ENCODE results near the gene TSPAN6. TPM values are rescaled to one million over a fixed set of nuclear protein-coding genes. Genes with fewer than 3 reads are reported as not detected.
A peak's percentile ranks its signal among the peaks of the same experiment; 100 is the strongest.

Gene TSPAN6
- polyA plus RNA-seq, 1 donor (not counting 4 experiments of a cell fraction or from before 2014, with no cell fraction given) = 24.3 TPM

GRCh38 chrX:100643956-100644860 lies 7.6 kb upstream of the TSPAN6 start, which contains the start of gene SRPX2:
Gene SRPX2 (plus strand): TSS chrX:100644199. CDS start chrX:100646323, 2,124 bp downstream.
- FAIRE-seq (peak; percentile 83), DNase-seq (ENCODE audit: low read depth, low spot score) (peak; percentile 42)
- Histone ChIP-seq H3K4me3 (ENCODE audit: control insufficient read depth in 2 of 3, extremely low read depth in 1 of 3, insufficient read depth in 2 of 3, low read depth in 1 of 3, low read length in 3 of 3) (peak within 1 kb of the TSS in 2 of 3 experiments; percentile 4 to 10), H4K20me1 (ENCODE audit: control insufficient read depth, extremely low read depth, insufficient read depth, low read length) (no peaks in the 10 kb centered on the region), H3K9me3 (ENCODE audit: control insufficient read depth, low read depth, low read length) (no peaks in the 10 kb centered on the region), H3K4me1 (ENCODE audit: control insufficient read depth, extremely low read depth, insufficient read depth, low read length) (peaks cover 21% of the 10 kb centered on the region), H3K9me1 (ENCODE audit: control insufficient read depth, extremely low read depth, insufficient read depth, low read length) (no peaks in the 10 kb centered on the region), H3K27ac (ENCODE audit: control insufficient read depth, insufficient read depth, low read length) (peak within 1 kb of the TSS; percentile 82), H2AFZ (ENCODE audit: control insufficient read depth, low read length) (no peak within 1 kb of the TSS), H3K27me3 (ENCODE audit: control insufficient read depth, extremely low read depth, insufficient read depth, low read length) (no peaks in the 10 kb centered on the region), H3K9ac (ENCODE audit: control insufficient read depth, extremely low read depth, insufficient read depth, low read length) (peak within 1 kb of the TSS; percentile 38), H3K79me2 (ENCODE audit: control insufficient read depth, insufficient read depth, low read length) (no peaks in the 10 kb centered on the region), H3K4me2 (ENCODE audit: control insufficient read depth, extremely low read depth, insufficient read depth, low read depth, low read length) (peak within 1 kb of the TSS; percentile 48), H3K36me3 (ENCODE audit: control insufficient read depth in 2 of 2, extremely low read depth in 1 of 2, insufficient read depth in 2 of 2, low read length in 2 of 2) (no peaks in the 10 kb centered on the region)
- dilution Hi-C loops (cut with MboI; ENCODE audit: extremely low pct_ligation_motif_present, low sequenced_read_pairs) = no loop called here
- TF ChIP-seq CTCF (optimal IDR thresholded peaks at IDR 0.05 in 1 of 3, IDR thresholded peaks at IDR 0.05 in 1 of 3, conservative IDR thresholded peaks at IDR 0.05 in 1 of 3; ENCODE audit: extremely low read depth in 1 of 3, insufficient read depth in 2 of 3, low read length in 3 of 3) (no peak), EZH2 (IDR thresholded peaks at IDR 0.05; ENCODE audit: low read length) (no peak)

- Histone ChIP-seq H3K4me1 (ENCODE audit: control insufficient read depth, extremely low read depth, insufficient read depth, low read length) (peaks cover 15% of the 10 kb centered on the region), H3K27ac (ENCODE audit: control insufficient read depth, insufficient read depth, low read length) (peak overlapping the region; percentile 82), H3K36me3 (ENCODE audit: control insufficient read depth in 2 of 2, extremely low read depth in 1 of 2, insufficient read depth in 2 of 2, low read length in 2 of 2) (no peaks in the 10 kb centered on the region), H2AFZ (ENCODE audit: control insufficient read depth, low read length) (no peak overlapping the region), H3K79me2 (ENCODE audit: control insufficient read depth, insufficient read depth, low read length) (no peaks in the 10 kb centered on the region), H3K4me3 (ENCODE audit: control insufficient read depth in 2 of 3, extremely low read depth in 1 of 3, insufficient read depth in 2 of 3, low read depth in 1 of 3, low read length in 3 of 3) (peak overlapping the region in 1 of 3 experiments; percentile 10), H3K9me1 (ENCODE audit: control insufficient read depth, extremely low read depth, insufficient read depth, low read length) (no peaks in the 10 kb centered on the region), H4K20me1 (ENCODE audit: control insufficient read depth, extremely low read depth, insufficient read depth, low read length) (no peaks in the 10 kb centered on the region), H3K9me3 (ENCODE audit: control insufficient read depth, low read depth, low read length) (no peaks in the 10 kb centered on the region), H3K9ac (ENCODE audit: control insufficient read depth, extremely low read depth, insufficient read depth, low read length) (peak overlapping the region; percentile 38), H3K4me2 (ENCODE audit: control insufficient read depth, extremely low read depth, insufficient read depth, low read depth, low read length) (peak overlapping the region; percentile 39), H3K27me3 (ENCODE audit: control insufficient read depth, extremely low read depth, insufficient read depth, low read length) (no peaks in the 10 kb centered on the region)
- DNase-seq (ENCODE audit: low read depth, low spot score) = peak; percentile 36
- FAIRE-seq = no peak
- no peak for TF ChIP-seq EZH2 (IDR thresholded peaks at IDR 0.05; ENCODE audit: low read length)
- dilution Hi-C loops (cut with MboI; ENCODE audit: extremely low pct_ligation_motif_present, low sequenced_read_pairs) = no loop called here
Measured at GRCh38 chrX:100643212-100643611, 6.6 kb upstream of the TSPAN6 start.

Measured in keratinocyte (primary cell).